Activated T-helper 1 cell treated with anti-CD3 and anti-CD28 coated beads, Interleukin-2, amount 50 U/mL, for 16 hours (primary cell): ENCODE data around the gene DCHS2.

Experiments
- DNase-seq, 2 donors: peaks; one replicate each; pipeline ENCODE4 v3.0.0-alpha.2; 2020; ENCODE audit warnings: low read depth in 1 of 2, low spot score in 1 of 2

Gene DCHS2

GRCh38 chr4:154328030-154328429, 163.6 kb downstream of the DCHS2 start:
- no peak for DNase-seq

- no peak for DNase-seq
Measured at GRCh38 chr4:154320521-154320920, 171.1 kb downstream of the DCHS2 start.

GRCh38 chr4:154319736-154320135, 171.9 kb downstream of the DCHS2 start:
- DNase-seq: no peak

GRCh38 chr4:154317201-154317999, 174.2 kb downstream of the DCHS2 start:
- no peak for DNase-seq

GRCh38 chr4:154315741-154316140, 175.9 kb downstream of the DCHS2 start:
- no peak for DNase-seq

- no peak for DNase-seq
Measured at GRCh38 chr4:154314248-154314647, 177.4 kb downstream of the DCHS2 start.

GRCh38 chr4:154313004-154313585, 178.5 kb downstream of the DCHS2 start:
- no peak for DNase-seq

GRCh38 chr4:154312246-154312645, 179.4 kb downstream of the DCHS2 start:
- no peak for DNase-seq

GRCh38 chr4:154310578-154310977, 181.0 kb downstream of the DCHS2 start:
- DNase-seq: no peak

- DNase-seq: no peak
Measured at GRCh38 chr4:154308207-154308606, 183.4 kb downstream of the DCHS2 start.

- DNase-seq: no peak
Measured at GRCh38 chr4:154307451-154307850, 184.1 kb downstream of the DCHS2 start.

- no peak for DNase-seq
Measured at GRCh38 chr4:154305616-154306015, 186.0 kb downstream of the DCHS2 start.

GRCh38 chr4:154304679-154305078, 186.9 kb downstream of the DCHS2 start:
- DNase-seq: no peak

GRCh38 chr4:154294652-154295350, 196.8 kb downstream of the DCHS2 start:
- no peak for DNase-seq

GRCh38 chr4:154293427-154293826, 198.2 kb downstream of the DCHS2 start:
- DNase-seq: no peak

- no peak for DNase-seq
Measured at GRCh38 chr4:154292589-154292988, 199.0 kb downstream of the DCHS2 start.

GRCh38 chr4:154277172-154277571, 214.4 kb downstream of the DCHS2 start:
- DNase-seq: no peak

- no peak for DNase-seq
Measured at GRCh38 chr4:154276496-154276895, 215.1 kb downstream of the DCHS2 start.

- DNase-seq: no peak
Measured at GRCh38 chr4:154254999-154255398, 236.6 kb downstream of the DCHS2 start.

GRCh38 chr4:154234576-154234975, 257.0 kb downstream of the DCHS2 start:
- DNase-seq: no peak

- DNase-seq: no peak
Measured at GRCh38 chr4:154231806-154232478, 259.7 kb downstream of the DCHS2 start.

GRCh38 chr4:154230723-154231122, 260.9 kb downstream of the DCHS2 start:
- no peak for DNase-seq
